GM12878 (cell line): ENCODE results near the gene MACROD2. TPM values are rescaled to one million over a fixed set of nuclear protein-coding genes. Genes with fewer than 3 reads are reported as not detected.
A peak's percentile ranks its signal among the peaks of the same experiment; 100 is the strongest.

Source experiments
- ATF2 ChIP-seq: IDR thresholded peaks from 2 replicates; pipeline ENCODE4 v1.6.1; 2012; ENCODE audit warnings: low read length, inconsistent platforms
- BACH1 ChIP-seq: fragments of 450-650 bp; IDR thresholded peaks from 2 replicates; pipeline ENCODE4 v1.6.1; 2017; ENCODE audit warnings: mild to moderate bottlenecking, borderline replicate concordance
- BCL3 ChIP-seq: IDR thresholded peaks from 2 replicates; pipeline ENCODE4 v1.6.1; 2011; ENCODE audit warnings: borderline replicate concordance, low read depth, mild to moderate bottlenecking, moderate library complexity, low read length; ENCODE audit not compliant: insufficient read depth, poor library complexity, severe bottlenecking
- BHLHE40 ChIP-seq, 2 experiments: fragments of 450-650 bp in 1 of 2; IDR thresholded peaks; 2 replicates each; pipeline ENCODE4 v1.6.1; 2011 to 2017; ENCODE audit warnings: low read depth in 2 of 2, borderline replicate concordance in 1 of 2, improper control_type of control experiment in 1 of 2, low read length in 1 of 2, mild to moderate bottlenecking in 1 of 2
- BRCA1 ChIP-seq: IDR thresholded peaks from 2 replicates; pipeline ENCODE4 v1.6.1; 2011; ENCODE audit warnings: low read depth, low read length, improper control_type of control experiment
- DPF2 ChIP-seq: fragments of 450-650 bp; IDR thresholded peaks from 2 replicates; pipeline ENCODE4 v1.6.1; 2017; ENCODE audit warnings: mild to moderate bottlenecking
- ELK1 ChIP-seq: IDR thresholded peaks from 2 replicates; pipeline ENCODE4 v1.6.1; 2012; ENCODE audit warnings: low read depth, low read length, improper control_type of control experiment
- IRF4 ChIP-seq: IDR thresholded peaks from 2 replicates; pipeline ENCODE4 v1.6.1; 2011; ENCODE audit warnings: low read depth, low read length
- IRF5 ChIP-seq: fragments of 450-650 bp; IDR thresholded peaks from 2 replicates; pipeline ENCODE4 v1.6.1; 2017; ENCODE audit warnings: borderline replicate concordance
- JUNB ChIP-seq: IDR thresholded peaks from 2 replicates; pipeline ENCODE4 v1.6.1; 2016; ENCODE audit warnings: antibody characterized with exemption, mild to moderate bottlenecking
- MTA2 ChIP-seq: fragments of 450-650 bp; IDR thresholded peaks from 2 replicates; pipeline ENCODE4 v1.6.1; 2016; ENCODE audit warnings: low read depth, mild to moderate bottlenecking, moderate library complexity
- NR2C1 ChIP-seq: fragments of 450-650 bp; IDR thresholded peaks from 2 replicates; pipeline ENCODE4 v1.6.1; 2017; ENCODE audit warnings: antibody characterized with exemption, mild to moderate bottlenecking, moderate library complexity
- NRF1 ChIP-seq: conservative IDR thresholded peaks from 2 replicates; pipeline ENCODE4 v1.6.1; 2011; ENCODE audit warnings: mild to moderate bottlenecking, low read depth, low read length, improper control_type of control experiment
- PAX5 ChIP-seq: IDR thresholded peaks from 2 replicates; pipeline ENCODE4 v1.6.1; 2011; ENCODE audit warnings: low read depth, low read length, borderline replicate concordance
- PML ChIP-seq: IDR thresholded peaks from 2 replicates; pipeline ENCODE4 v1.6.1; 2012; ENCODE audit warnings: low read length, inconsistent platforms
- POLR2AphosphoS5 ChIP-seq: IDR thresholded peaks from 2 replicates; pipeline ENCODE4 v1.6.1; 2011; ENCODE audit warnings: mild to moderate bottlenecking, low read length, inconsistent platforms
- POU2F2 ChIP-seq: IDR thresholded peaks from 3 replicates; pipeline ENCODE4 v1.6.1; 2011; ENCODE audit warnings: low read depth, mild to moderate bottlenecking, low read length, borderline replicate concordance
- RBBP5 ChIP-seq: fragments of 200-600 bp; sonication (generic); conservative IDR thresholded peaks from 2 replicates; pipeline ENCODE4 v1.6.1; 2016
- SKIL ChIP-seq: fragments of 450-650 bp; IDR thresholded peaks from 2 replicates; pipeline ENCODE4 v1.6.1; 2017; ENCODE audit warnings: mild to moderate bottlenecking, low read depth, inconsistent platforms; ENCODE audit not compliant: poor library complexity, severe bottlenecking
- SPI1 ChIP-seq: IDR thresholded peaks from 2 replicates; pipeline ENCODE4 v1.6.1; 2011; ENCODE audit warnings: low read depth, mild to moderate bottlenecking, low read length, moderate library complexity, borderline replicate concordance; ENCODE audit not compliant: insufficient read depth
- TAF1 ChIP-seq: IDR thresholded peaks from 2 replicates; pipeline ENCODE4 v1.6.1; 2011; ENCODE audit warnings: mild to moderate bottlenecking, low read depth, low read length, borderline replicate concordance
- TCF3 ChIP-seq: IDR thresholded peaks from 2 replicates; pipeline ENCODE4 v1.6.1; 2012; ENCODE audit warnings: low read depth, mild to moderate bottlenecking, low read length, borderline replicate concordance; ENCODE audit not compliant: insufficient read depth
- TCF7 ChIP-seq: IDR thresholded peaks from 2 replicates; pipeline ENCODE4 v1.6.1; 2014; ENCODE audit warnings: antibody characterized with exemption, borderline replicate concordance
- ZNF207 ChIP-seq: fragments of 450-650 bp; IDR thresholded peaks from 2 replicates; pipeline ENCODE4 v1.6.1; 2014; ENCODE audit warnings: antibody characterized with exemption, mild to moderate bottlenecking, borderline replicate concordance
- ZNF24 ChIP-seq: fragments of 450-650 bp; IDR thresholded peaks from 2 replicates; pipeline ENCODE4 v1.6.1; 2017; ENCODE audit warnings: antibody characterized with exemption, mild to moderate bottlenecking
- ZNF274 ChIP-seq: IDR thresholded peaks from one replicate; pipeline ENCODE4 v1.8.0; 2011; ENCODE audit not compliant: insufficient read length, insufficient read depth
- polyA plus RNA-seq, 11 experiments: library from polyadenylated mRNA; depleted of rRNA in 4 of 11; unstranded in 6 of 11; stranded (reverse) in 5 of 11; fragments of >200 nt; fragmentation: Nextera tagmentation in 4 of 11; fragmentation: Illumina TruSeq in 1 of 11; extraction: Ambion mirVana in 4 of 11; extraction: Trizol in 1 of 11; gene quantifications; 1 replicate in 1 of 11; 2 replicates in 10 of 11; pipeline versions ENCODE4 v1.2.1 to v1.2.3, GENCODE V29; 2011 to 2016; ENCODE audit warnings: inconsistent platforms in 2 of 11, missing spikeins in 2 of 11, low read depth in 1 of 11
- total RNA-seq, 4 experiments: library from RNA; depleted of rRNA in 3 of 4; stranded (reverse); fragments of >200 nt in 3 of 4; fragmentation: Illumina TruSeq in 1 of 4; extraction: Trizol in 1 of 4; gene quantifications; 2 replicates each; pipeline versions ENCODE4 v1.2.1 to v1.2.3, GENCODE V29; 2013 to 2021

Gene MACROD2
- total and polyA plus RNA-seq, 10 of the 15 experiments (the other 5 are each of a cell fraction or from before 2014, with no cell fraction given), result 1.1 to 21.5 (median 2.2) TPM

- peak; percentile 57 for TF ChIP-seq ZNF24
- no peak for TF ChIP-seq BRCA1
- no peak for TF ChIP-seq POLR2AphosphoS5
- no peak for TF ChIP-seq RBBP5
- TF ChIP-seq IRF4, result peak; percentile 72
- peak; percentile 70 for TF ChIP-seq ATF2
- no peak for TF ChIP-seq TAF1
- TF ChIP-seq BHLHE40 (IDR thresholded peaks at IDR 0.05; ENCODE audit: borderline replicate concordance in 1 of 2, low read depth in 2 of 2, low read length in 1 of 2), result peak; percentile 40 to 57; a peak in 3 of 4 replicates
- TF ChIP-seq IRF5, result no peak
- peak; percentile 89 for TF ChIP-seq PAX5
- no peak for TF ChIP-seq SKIL
- TF ChIP-seq JUNB, result peak; percentile 67
- TF ChIP-seq PML, result no peak
- no peak for TF ChIP-seq ZNF274
- no peak for TF ChIP-seq BCL3
- no peak; the same call in none of the 2 replicates for TF ChIP-seq DPF2
- peak; percentile 91 for TF ChIP-seq POU2F2
- no peak for TF ChIP-seq NRF1
- no peak for TF ChIP-seq TCF3
- no peak for TF ChIP-seq SPI1
- no peak for TF ChIP-seq BACH1
- TF ChIP-seq ELK1, result no peak
- TF ChIP-seq NR2C1, result no peak
- TF ChIP-seq TCF7, result 0 out of 2 replicates have a peak, but pooled peaks have one; percentile 16
- TF ChIP-seq MTA2, result peak; percentile 90
- no peak for TF ChIP-seq ZNF207
These were observed 834.6 kb downstream of the MACROD2 start (continued) for GRCh38 chr20:14829906-14830305.
